ENCODE measurements around the gene MFN1.

The MFN1 gene

DNA sequence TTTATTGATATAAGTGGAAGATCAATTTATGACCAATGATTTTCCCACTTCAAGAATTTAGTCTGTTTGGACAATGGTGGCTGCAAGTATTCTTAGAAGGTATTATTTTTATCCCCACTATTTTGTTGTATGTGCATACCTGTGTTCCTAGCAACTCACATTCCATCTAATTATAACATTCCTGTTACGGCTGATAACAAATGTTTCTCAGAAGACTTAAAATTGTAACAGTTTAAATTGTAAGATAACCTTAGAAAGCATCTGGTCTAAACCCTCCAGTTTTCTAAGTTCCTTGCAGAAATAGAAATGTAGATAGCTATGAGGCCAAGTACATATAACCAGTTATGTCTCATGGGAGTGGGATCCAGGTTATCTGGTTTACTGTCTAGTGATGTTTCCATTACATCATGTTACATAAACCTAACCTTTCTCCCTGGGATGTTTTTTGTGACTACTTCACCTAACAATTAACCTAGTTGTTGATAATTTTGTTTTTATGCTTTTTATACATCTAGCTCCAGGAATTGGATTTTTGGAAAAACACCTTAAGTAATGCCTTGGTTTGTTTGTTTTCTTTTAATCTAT is 11.1 kb upstream of the MFN1 start:
- no peak for DNase-seq (ENCODE audit: low read depth in 2 of 2)

DNA sequence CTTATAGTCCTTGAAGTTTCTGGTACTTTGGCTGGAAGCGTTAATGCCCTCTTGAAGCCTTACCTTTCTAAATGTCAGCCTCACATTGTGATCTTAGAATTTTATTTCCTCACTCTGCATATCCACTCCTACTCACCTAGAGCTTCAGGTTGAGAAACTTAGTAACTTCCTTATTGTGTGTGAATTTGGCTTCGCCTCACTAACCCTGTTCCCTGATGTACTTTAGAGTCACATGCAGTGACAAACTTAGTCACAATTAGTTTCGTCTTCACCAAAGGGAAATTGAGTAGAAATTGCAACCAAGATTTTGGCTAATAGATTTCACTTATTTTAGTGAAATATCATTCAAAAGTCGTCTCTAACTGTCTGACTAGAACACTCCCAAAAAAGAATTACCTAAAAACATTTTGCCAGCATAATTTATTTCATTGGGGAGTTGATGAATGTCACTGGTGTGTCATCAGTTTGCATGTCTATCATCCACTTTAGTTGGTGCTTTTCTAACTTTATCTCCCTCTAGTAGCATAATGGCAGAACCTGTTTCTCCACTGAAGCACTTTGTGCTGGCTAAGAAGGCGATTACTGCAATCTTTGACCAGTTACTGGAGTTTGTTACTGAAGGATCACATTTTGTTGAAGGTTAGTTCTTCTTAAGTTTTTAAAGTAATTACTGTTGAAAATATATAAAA is 960 bp downstream of the MFN1 start:
- DNase-seq (ENCODE audit: low read depth in 2 of 2), result no peak

DNA sequence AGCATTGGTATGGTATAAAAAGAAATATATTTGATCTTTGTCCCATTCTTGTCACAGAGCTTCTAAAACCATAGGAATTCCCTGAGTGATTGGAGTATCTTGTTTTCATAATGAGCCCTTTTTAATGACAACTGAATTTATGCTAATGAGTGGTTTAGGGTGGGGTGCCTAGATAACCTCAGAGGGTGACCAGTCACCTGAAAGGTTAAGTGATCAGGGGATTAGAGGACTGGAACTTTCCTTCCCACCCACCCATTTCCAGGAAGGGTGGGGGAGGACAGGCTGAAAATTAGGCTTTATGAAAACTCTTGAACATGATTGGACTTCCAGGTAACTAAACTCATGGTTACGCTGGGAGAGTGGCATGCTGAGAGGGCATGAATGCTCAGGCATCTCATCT is 8.5 kb downstream of the MFN1 start:
- DNase-seq (ENCODE audit: low read depth in 2 of 2), result no peak

DNA sequence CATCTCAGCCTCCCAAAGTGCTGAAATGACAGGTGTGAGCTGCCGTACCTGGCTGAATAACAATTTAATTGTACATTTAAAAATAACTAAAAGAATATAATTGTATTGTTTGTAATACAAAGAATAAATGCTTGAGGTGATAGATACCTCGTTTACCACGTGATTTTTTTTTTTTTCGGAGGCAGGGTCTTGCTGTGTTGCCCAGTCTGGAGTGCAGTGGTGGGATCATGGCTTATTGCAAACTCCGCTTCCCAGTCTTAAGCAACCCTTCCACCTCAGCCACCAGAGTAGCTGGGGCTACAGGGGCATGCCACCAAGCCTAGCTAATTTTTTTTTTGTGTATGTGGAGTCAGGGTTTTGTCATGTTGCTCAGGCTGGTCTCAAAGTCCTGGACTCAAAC is 15.8 kb downstream of the MFN1 start:
- DNase-seq (ENCODE audit: low read depth in 2 of 2), result no peak

DNA sequence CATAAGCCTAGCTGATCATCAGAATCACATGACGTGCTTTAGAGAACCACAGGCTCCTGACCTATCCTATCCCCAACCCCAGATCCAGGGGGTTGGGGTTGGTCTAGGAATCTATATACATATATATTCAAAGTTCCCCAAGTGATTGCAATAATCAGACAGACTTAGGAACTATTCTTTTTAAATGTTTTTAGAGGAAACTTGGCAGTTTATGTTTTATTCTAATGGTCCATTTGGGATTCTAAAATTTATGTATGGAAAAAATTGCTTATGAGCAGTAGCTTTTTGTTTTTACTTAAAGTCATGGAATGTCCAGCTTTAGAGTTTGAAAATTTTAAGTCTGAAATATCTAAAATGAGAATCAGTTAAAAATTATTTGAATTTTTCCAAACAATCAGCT is 22.1 kb downstream of the MFN1 start:
- DNase-seq (ENCODE audit: low read depth in 2 of 2), result no peak

DNA sequence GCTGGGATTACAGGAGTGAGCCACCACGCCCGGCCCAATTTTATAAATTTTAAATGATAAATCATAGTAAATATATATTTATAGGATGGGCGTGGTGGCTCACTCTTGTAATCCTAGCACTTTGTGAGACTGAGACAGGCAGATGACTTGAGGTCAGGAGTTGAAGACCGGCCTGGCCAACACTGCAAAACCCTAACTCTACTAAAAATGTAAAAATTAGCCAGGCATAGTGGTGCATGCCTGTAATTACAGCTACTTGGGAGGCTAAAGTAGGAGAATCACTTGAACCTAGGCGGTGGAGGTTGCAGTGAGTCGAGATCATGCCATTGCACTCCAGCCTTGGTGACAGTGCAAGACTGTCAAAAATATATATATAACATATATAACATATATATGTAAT is 26.4 kb downstream of the MFN1 start:
- DNase-seq (ENCODE audit: low read depth in 2 of 2), result no peak

DNA sequence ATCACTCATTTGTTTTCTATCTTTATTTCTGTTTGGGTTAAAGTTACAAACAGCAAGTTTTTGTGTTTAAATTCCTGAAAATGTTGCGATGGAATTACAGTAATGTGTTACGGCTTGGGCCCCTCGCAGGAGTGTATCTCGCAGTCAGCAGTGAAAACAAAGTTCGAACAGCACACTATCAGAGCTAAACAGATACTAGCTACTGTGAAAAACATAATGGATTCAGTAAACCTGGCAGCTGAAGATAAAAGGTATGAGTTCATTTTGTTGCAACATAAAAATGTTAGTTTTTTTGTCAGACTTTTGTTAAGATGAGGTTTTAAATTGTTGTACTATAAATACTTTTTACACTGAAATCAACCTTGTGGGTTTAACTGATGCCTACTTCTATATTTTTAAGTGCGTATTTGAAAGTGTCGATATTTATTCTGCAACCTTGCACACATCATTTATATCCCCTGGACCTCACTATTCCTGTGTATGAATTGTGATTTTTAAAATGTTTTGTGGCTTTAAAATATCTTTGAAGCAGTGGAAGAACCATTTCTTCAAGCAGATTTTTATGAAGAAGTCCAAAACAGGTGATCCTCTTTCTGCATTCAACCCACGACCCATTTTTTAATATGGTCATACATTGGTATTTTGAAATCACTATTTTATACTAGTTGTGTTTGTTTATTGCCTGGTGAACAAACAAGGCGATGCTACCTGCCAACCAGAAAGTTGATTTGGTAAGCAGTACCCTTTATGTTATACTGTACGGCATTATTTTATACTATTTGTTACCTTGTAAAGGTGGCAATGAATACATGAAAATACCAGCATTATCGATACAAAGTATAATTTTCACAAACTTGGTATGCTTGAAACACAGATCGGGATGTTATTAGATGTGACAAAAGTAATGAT is 27.8 kb downstream of the MFN1 start:
- DNase-seq (ENCODE audit: low read depth in 2 of 2), result no peak

DNA sequence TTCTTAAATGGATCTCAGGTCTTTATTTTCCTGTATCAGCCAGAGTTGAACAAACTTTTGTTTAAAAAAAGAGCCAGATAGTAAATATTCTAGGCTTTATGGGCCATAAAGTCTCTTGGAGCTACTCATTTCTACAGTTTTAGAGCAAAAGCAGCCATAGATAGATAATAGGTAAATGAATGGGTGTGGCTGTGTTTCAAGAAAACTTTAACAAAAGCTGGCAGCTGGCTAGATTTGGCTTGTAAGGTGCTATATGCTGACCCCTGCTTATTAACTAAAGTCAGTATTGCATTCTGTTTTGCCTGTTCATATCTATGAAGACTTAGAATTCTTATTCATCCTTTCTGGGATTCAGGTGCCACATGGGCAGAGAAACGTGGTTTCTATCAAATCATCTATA is 29.0 kb downstream of the MFN1 start:
- DNase-seq (ENCODE audit: low read depth in 2 of 2), result no peak

DNA sequence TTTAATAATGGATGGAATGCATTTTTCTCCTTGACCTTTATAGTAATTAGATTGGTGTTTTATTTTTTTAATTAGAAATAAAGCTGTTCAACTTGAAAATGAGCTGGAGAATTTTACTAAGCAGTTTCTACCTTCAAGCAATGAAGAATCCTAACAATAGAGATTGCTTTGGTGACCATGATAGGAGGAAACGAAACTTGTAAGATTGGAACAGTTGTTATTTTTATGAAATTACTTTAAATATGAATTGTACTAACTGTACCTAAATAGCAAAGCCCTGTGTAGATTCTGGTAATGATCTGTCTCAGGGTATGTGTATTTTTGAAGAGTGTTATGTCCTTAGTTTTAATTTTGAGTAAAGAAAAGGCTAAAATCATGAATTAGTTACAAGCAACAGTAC is 44.4 kb downstream of the MFN1 start:
- no peak for DNase-seq (ENCODE audit: low read depth in 2 of 2)

DNA sequence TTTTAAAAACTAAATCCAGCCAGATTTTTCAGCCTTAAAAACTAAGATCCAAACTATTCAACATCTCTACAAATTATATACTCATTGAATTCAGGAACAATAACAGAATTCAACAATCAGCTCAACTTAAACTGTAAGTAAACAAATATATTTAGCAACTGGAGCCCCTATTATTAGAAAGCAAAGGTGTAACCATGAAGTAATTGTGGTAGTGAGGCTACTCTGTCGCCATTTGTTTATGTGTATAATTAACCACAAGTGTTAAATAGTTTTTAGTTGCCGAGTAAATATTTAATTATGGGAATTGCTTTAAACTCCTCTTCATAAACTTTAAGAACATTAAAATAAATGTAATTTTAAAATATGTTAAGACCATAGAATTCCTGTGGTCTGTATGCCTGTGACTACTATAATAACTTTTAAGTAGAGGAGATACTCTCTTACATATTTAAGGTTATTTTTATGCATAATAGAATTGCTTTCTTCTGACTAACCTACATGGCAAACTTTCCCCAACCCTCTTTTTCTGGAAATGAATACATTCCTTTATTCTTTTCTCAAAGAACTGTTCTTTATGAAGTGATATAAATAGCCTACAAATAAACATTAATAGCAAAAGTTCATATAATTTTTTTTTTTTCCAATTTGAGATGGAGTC is 51.2 kb downstream of the MFN1 start:
- peak; percentile 16 to 21 for DNase-seq (ENCODE audit: low read depth in 2 of 2)

DNA sequence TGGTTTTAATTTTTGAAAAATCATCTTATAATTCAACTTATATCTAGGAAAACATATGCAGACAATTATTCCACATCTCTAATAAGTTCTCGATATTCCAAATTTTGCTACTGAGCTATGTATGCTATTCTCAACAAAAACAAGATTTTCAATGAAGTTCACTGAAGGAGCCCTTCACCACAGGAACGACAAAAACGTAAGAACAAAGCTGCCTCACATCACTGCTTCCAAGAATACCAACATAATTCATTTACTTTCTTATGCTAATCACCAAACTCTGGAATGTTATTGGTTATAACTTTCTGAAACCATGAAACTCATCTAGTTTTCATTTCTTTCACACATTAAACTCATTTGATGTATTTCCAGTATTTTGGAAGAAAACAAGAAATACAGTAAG is 54.1 kb downstream of the MFN1 start:
- DNase-seq (ENCODE audit: low read depth in 2 of 2), result no peak

DNA sequence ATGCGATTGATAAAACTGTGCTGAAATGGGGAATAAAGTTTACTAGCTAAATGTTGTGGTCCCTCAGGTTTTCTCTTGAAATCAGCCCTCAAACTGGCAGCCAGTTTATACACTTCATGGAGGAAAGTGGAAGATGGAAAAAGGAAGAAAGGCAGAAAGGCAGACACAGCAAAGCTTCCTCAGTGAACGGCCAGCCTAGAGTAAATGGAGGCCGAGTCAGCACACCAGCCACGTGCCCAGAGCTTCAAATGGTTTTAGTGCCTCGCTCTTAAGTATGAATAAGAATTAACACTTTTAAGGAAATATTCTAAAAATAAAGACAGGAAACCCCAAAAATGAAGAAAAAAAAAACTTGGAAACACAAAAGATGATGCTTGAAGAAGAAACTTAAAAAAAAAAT is 55.5 kb downstream of the MFN1 start:
- DNase-seq (ENCODE audit: low read depth in 2 of 2), result no peak

DNA sequence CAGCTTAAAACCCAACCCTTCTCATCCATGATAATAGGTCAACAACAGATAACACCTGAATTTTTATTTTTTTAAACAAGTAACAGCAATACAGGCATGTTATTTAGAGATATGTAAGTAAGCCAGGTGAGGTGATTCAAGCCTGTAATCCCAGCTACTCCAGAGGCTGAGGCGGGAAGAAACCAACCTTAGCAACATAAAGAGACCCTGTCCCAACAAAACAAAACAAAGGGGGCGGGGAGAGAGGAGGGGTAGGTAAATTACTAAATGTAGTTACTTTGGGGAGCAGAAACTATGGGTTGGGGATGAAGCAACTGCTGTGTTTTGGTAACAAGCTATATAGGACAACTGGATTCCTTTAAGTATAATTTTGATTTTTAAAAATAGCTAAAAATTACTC is 56.8 kb downstream of the MFN1 start:
- DNase-seq (ENCODE audit: low read depth in 2 of 2), result no peak

DNA sequence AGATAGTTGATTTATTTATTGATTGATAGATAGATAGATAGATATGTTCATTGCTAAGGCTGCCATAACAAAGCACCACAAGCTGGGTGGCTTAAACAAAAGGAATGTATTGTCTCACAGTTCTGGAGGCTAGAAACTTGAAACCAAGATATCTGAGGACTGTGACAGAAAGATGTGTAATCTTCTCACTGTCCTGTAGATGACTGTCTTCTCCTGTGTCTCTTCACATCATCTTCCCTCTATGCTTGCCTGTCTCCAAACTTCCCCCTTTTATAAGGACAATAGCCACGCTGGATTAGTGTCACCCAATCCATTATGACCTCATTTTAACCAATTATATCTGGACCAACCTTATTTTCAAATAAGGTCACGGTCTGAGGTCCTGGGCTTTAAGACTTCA is 62.8 kb downstream of the MFN1 start:
- no peak for DNase-seq (ENCODE audit: low read depth in 2 of 2)

DNA sequence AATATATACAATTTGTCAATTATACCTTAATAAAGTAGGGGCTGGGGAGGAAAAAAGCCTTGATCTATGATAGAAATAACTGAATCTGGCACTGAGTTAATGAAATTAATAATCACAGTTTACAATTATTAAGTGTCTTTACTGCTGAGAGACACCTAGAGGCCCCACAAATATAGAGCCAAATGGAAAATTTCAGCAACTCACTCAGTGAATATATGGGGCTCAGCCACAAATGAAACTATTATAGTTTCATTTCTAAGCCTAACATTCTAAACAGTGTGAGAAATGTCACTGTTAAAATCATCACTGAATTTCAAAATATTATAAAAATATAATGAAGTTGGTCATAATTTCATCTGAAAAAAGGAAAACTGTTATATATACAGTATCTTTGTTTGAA is 63.5 kb downstream of the MFN1 start:
- DNase-seq (ENCODE audit: low read depth in 2 of 2), result no peak

DNA sequence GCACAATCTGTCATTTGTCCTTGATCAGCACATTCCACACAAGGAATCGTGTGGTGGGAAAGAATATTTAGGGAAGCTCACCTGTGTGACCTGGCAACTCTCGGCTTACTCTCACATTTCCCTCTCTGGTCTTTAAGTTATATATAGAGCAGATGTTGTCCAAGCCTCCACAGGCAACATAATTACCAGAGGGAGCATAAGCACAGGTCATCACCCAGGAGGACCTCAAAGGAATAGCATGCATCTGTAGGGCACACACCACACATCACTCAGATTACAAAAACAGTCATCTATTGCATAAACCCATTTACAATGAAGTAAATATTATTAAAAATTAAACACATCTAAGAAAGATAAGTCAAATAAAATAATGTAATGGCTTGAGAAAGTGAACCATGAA is 67.3 kb downstream of the MFN1 start:
- no peak for DNase-seq (ENCODE audit: low read depth in 2 of 2)

DNA sequence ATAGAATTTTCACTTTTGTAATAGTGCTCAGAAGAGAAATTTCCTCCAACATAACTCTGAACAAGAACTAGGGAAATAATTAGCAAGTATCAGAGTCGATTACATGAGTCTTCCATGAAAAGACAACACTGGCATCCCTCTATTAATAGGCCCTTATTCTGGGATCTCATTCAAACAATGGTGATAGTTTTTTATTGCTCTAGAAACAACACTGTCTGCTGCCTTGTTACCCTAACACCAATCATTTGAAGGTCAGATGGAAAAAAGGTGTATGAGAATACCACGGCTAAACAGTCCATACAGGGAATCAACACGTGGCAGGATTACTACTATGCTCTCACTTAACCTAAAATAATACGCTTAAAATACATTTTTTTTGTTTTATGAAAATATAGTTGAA is 67.9 kb downstream of the MFN1 start:
- DNase-seq (ENCODE audit: low read depth in 2 of 2), result no peak

DNA sequence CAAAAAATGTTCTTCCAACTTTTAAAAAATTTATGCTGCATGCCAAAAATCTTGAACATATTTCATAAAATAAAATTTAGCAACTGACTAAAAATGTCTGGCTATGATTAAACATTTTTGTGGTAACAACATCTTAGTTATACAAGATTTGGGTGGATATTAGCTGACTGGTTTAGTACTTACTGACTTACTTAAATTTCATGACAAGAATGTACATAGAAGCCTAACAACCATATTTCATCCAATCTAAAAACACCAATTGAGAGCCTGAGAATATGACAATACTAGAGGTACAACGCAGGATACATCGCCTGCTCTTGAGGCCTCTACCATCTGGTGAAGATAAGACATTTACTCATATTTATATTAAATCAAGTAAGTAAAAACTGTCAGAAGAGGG is 69.2 kb downstream of the MFN1 start:
- peak; percentile 65 to 69 for DNase-seq (ENCODE audit: low read depth in 2 of 2)

DNA sequence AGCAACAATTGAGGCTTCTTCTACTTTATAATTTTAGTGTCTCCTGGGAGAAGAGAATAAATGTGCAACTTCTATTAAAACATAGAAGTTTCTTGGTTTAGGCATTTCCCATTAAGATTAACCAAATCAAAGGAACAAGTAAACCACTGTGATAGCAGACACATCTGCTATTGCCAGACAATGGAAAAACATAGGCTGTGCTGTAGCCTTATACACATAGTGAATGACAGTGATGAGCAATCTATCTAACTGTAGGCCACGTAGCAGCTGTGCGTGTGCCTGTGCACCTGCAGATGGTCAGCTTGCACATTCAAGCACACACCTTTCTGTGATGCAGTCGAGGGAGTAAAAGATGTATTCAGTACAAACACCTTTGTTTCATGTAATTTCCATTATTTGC is 71.1 kb downstream of the MFN1 start:
- no peak for DNase-seq (ENCODE audit: low read depth in 2 of 2)

DNA sequence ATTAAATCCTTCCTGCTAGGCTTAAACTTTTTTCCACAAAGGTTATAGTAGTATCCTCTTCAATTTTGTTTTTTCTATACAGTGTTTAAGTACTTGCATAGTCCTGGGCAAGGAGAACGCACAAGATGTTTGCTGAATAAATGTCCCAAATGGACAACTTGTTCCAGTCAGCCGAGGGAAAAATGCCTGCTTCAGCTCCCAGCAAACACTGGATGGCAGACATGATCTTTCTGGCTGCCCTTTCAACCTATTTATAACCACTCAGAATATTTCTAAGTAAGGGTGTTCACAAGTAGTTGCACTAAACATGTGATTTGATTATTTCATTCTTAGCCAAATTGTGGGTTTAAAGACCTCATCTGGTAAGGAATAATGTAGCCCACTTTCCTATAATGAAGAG is 74.0 kb downstream of the MFN1 start:
- DNase-seq (ENCODE audit: low read depth in 2 of 2), result no peak

DNA sequence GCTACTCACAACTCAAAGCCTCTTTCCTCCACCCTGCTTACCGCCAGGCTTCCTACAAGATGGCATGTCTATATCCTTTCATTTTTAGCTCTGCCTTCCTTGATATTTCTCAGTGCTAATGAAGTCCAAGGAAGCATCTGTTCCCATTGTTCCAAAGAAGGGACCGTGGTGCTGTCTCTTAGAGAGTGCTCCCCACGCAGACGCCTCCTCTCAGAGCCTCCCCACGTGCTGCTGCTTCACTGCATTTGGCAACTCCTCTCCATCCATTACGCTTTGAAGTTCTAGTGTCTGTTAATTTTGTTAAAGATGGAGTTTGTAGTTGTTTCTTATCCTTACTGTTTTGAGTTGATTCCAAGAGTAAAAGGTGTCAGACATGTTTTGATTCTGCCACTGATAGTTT is 77.6 kb downstream of the MFN1 start:
- DNase-seq (ENCODE audit: low read depth in 2 of 2), result no peak

DNA sequence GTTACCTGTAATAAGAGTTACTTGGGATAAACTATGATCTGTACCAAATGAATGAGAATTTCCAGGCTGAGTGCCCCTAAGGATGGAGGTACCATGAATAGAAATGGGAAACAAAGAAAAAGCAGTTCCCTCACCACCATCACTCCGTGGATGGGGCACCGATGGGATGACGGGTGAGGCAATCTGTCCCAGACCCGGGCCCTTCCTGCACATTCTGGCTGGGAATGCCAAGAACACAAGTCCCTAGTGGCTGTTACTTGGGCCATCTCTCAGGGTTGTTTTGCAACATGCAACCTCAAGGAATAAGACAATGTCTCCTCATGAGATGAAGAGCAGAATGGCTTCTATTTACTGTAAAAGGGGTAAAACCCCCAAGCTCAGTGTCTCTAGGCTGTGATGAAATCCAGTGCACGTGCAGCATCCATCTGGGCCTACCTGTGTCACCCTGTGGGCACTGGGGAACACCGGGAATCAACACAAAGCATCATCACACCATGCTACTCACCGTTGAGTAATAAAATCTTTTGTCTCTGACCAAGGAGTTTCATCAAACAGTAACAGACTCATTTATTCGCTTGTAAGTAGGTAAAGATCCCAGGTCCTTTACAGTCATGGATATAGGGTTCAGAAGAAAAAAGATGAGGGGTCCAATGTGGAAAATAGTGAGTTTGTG is 81.5 kb downstream of the MFN1 start:
- no peak for DNase-seq (ENCODE audit: low read depth in 2 of 2)
